WERI-Rb-1 (cell line): ENCODE measurements around the gene SYNDIG1.

ENCODE experiments used
- DNase-seq: peaks from one replicate; pipeline ENCODE4 v3.0.0-alpha.2; 2020
- H3K27ac ChIP-seq: fragments of 250-450 bp; sonication (Bioruptor Pico); 2 replicates; pipeline ENCODE4 v1.5.1; 2020; ENCODE audit warnings: mild to moderate bottlenecking, moderate library complexity
- H3K27me3 ChIP-seq: fragments of 250-450 bp; sonication (Bioruptor Pico); 2 replicates; pipeline ENCODE4 v1.5.1; 2021; ENCODE audit warnings: mild to moderate bottlenecking, low read depth, moderate library complexity; ENCODE audit not compliant: insufficient read depth, severe bottlenecking
- H3K36me3 ChIP-seq: fragments of 250-450 bp; sonication (Bioruptor Pico); 2 replicates; pipeline ENCODE4 v1.5.1; 2020; ENCODE audit warnings: mild to moderate bottlenecking, moderate library complexity
- H3K4me3 ChIP-seq: 2 replicates; pipeline ENCODE4 v1.5.1; 2011; ENCODE audit warnings: low read depth, mild to moderate bottlenecking, control low read depth, low read length
- H3K9me3 ChIP-seq: fragments of 250-450 bp; sonication (Bioruptor Pico); 2 replicates; pipeline ENCODE4 v1.5.1; 2021; ENCODE audit warnings: mild to moderate bottlenecking, moderate library complexity; ENCODE audit not compliant: severe bottlenecking
- TF ChIP-seq, protein P1 (sequence below): IDR thresholded peaks from 2 replicates; pipeline ENCODE4 v1.5.1; 2011; ENCODE audit warnings: low read depth, mild to moderate bottlenecking, control low read depth, inconsistent platforms, low read length

SYNDIG1 gene

GRCh38 chr20:24615353-24615752 lies 145.9 kb downstream of the SYNDIG1 start:
- H3K9me3 ChIP-seq = no peaks in the 10 kb centered on the region
- DNase-seq = no peak

DNA sequence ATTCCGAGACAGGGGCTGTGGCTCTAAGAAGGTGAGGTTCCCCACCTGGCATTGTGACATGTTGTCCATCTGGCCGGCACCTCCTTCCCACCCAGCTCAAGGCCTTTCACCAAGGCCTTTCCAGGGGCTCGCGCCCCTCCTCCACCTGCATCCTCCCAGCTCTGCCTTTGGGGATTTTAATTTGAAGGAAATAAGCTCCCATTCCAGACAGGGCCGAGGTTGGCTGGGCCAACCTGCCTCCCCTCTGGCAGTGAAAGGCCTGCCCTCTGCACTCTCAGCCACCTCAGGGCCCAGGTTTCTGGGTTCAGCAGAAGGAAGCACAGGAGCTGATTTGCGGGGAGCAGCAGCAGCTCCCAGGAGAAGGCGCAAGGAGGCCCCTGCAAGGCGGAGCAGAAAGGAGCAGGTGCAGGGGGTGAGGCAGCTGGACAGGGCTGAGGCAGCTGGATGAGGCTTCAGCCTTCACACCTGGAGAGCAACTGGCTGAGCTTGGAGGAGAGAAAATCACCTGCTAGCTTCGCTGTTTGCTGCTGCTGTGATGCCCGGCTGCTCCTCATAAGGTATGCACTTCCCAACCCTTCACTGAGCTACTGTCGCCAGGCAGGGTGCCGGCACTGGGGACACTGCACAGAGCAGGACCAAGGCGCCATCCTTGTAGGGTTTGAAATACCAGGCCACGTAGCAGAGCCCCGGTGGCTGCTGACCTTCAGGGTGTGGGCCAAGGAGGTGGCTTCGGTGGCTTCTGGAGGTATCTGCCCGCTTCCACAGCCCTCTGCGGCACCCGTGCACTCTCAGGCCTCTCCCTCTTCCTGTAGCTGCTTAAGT lies 147.0 kb downstream of the SYNDIG1 start:
- no peak for DNase-seq
- TF ChIP-seq, protein P1, sequence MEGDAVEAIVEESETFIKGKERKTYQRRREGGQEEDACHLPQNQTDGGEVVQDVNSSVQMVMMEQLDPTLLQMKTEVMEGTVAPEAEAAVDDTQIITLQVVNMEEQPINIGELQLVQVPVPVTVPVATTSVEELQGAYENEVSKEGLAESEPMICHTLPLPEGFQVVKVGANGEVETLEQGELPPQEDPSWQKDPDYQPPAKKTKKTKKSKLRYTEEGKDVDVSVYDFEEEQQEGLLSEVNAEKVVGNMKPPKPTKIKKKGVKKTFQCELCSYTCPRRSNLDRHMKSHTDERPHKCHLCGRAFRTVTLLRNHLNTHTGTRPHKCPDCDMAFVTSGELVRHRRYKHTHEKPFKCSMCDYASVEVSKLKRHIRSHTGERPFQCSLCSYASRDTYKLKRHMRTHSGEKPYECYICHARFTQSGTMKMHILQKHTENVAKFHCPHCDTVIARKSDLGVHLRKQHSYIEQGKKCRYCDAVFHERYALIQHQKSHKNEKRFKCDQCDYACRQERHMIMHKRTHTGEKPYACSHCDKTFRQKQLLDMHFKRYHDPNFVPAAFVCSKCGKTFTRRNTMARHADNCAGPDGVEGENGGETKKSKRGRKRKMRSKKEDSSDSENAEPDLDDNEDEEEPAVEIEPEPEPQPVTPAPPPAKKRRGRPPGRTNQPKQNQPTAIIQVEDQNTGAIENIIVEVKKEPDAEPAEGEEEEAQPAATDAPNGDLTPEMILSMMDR = no peak
- no peaks in the 10 kb centered on the region for H3K9me3 ChIP-seq
- H3K27ac ChIP-seq = no peak overlapping the region
- no peak overlapping the region for H3K4me3 ChIP-seq
- H3K27me3 ChIP-seq = no peaks in the 10 kb centered on the region
- no peaks in the 10 kb centered on the region for H3K36me3 ChIP-seq

More at GRCh38 chr20:24615353-24615752, 145.9 kb downstream of the SYNDIG1 start:
- Histone ChIP-seq H3K27ac (no peak overlapping the region), H3K36me3 (no peaks in the 10 kb centered on the region), H3K4me3 (no peak overlapping the region), H3K27me3 (no peaks in the 10 kb centered on the region)
- TF ChIP-seq, protein P1 = no peak

DNA sequence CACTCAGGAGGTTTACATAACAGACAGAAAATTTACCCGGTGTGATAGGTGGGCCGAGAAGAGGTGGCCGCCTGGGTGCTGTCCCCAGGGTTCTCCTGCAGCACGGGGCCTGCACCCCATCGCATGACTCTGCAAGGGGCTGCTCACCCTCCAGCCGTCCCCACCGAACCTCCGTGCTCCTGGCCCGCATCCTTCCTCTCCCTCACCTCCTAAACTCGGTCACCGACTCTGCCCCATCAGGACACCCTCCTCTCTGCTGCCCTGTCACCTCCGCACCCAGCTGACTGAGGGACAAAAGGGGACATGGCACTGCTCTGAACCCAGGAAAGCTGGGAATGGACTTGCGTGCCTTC lies 147.6 kb downstream of the SYNDIG1 start:
- no peak for DNase-seq
- no peak overlapping the region for H3K4me3 ChIP-seq
- TF ChIP-seq, protein P1 = no peak
- H3K27me3 ChIP-seq = no peaks in the 10 kb centered on the region
- no peaks in the 10 kb centered on the region for H3K36me3 ChIP-seq
- H3K27ac ChIP-seq = no peak overlapping the region
- H3K9me3 ChIP-seq = no peaks in the 10 kb centered on the region

DNA sequence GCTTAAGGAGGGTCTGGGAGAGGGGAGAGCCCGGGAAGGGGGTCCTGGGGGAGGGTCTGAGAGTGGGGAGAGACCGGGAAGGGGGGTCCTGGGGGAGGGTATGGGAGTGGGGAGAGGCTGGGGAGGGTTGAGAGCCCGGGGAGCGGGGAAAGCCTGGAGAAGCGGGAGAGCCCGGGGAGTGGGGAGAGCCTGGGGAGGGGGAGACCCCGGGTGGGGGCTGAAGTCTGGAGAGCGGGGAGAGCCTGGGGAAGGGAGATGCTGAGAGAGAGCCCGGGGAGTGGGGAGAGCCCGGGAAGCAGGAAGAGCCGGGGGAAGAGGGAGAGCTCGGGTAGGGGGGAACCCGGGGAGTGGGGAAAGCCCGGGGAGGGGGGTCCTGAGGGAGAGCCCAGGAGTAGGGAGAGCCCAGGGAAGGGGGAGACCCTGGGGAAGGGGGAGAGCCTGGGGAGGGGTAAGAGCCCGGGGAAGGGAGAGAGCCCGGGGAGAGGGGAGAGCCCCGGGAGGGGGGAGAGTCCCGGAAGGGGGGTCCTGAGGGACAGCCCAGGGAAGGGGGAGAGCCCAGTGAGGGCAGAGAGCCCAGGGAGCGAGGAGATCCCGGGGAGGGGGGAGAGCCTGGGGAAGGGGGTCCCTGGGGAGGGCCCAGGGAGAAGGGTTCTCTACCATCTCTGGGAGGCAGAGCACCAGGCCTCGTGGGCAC lies 148.5 kb downstream of the SYNDIG1 start:
- H3K27ac ChIP-seq = no peak overlapping the region
- no peaks in the 10 kb centered on the region for H3K27me3 ChIP-seq
- H3K36me3 ChIP-seq = no peaks in the 10 kb centered on the region
- TF ChIP-seq, protein P1 = no peak
- no peak for DNase-seq
- no peak overlapping the region for H3K4me3 ChIP-seq
- H3K9me3 ChIP-seq = no peaks in the 10 kb centered on the region

GRCh38 chr20:24618739-24619138 lies 149.3 kb downstream of the SYNDIG1 start:
- TF ChIP-seq, protein P1 = no peak
- DNase-seq = no peak
- H3K27ac ChIP-seq = no peak overlapping the region
- H3K4me3 ChIP-seq = no peak overlapping the region
- H3K27me3 ChIP-seq = no peaks in the 10 kb centered on the region
- peaks cover under 1% of the 10 kb centered on the region for H3K9me3 ChIP-seq
- H3K36me3 ChIP-seq = no peaks in the 10 kb centered on the region
